ENCODE results near the gene ADORA2A. TPM values are rescaled to one million over a fixed set of nuclear protein-coding genes. Genes with fewer than 3 reads are reported as not detected.

ADORA2A gene
- total RNA-seq, 1 experiment from 2014 or later: 3.5 TPM

DNA sequence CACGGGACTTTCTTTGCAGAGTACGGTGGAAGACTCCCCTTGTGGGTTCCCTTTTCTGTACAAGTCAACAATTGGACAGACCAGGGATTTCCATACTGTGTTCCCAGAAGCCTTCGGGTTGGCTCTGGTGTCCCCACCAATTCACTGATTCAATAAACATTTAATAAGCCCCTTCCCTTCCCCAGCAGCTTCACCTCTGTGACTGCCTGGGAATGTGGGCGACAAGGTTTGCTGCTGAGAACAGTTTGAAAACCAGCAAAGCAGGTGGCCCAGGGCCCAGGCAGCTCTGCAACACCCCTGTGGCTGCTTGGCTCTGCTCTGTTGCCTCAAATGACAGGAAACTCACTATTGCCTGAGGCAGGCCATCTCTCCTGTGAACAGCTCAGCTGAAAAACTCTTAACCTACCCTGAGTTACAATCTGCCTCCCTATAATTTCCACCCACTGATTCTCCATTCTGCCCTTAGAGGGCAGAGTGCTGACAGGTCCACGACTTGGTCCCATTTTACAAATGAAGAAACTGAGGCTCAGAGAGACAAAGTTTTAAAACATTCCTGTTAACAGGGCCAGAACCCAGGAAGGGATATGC lies 10.4 kb downstream of the ADORA2A start:
- Mint-ChIP-seq H3K27ac (no peak overlapping the region), H3K4me1 (peaks cover 2 to 3% of the 10 kb centered on the region in 2 experiments; a peak in 2 of 4 replicates), H3K4me3 (no peak overlapping the region), H3K36me3 (ENCODE audit: insufficient read depth in 1 of 3, low read depth in 3 of 3) (no peaks in the 10 kb centered on the region), H3K9me3 (no peaks in the 10 kb centered on the region), H3K27me3 (ENCODE audit: low read depth) (no peaks in the 10 kb centered on the region; the same call in 1 of the 2 replicates)
- Histone ChIP-seq H2AFZ (ENCODE audit: low read length) (no peak overlapping the region), H3K14ac (ENCODE audit: insufficient read depth, low read length) (no peak overlapping the region), H4K5ac (ENCODE audit: insufficient read length, low read depth, low read length) (no peak overlapping the region), H2BK12ac (ENCODE audit: insufficient read length, low read depth, low read length) (no peak overlapping the region), H3K4me1 (ENCODE audit: insufficient read depth, low read length) (no peaks in the 10 kb centered on the region), H2BK20ac (ENCODE audit: low read depth, low read length, poor library complexity, severe bottlenecking) (no peak overlapping the region), H4K91ac (ENCODE audit: insufficient read length, low read depth, low read length) (no peak overlapping the region), H3K56ac (ENCODE audit: insufficient read length, low read depth, low read length) (no peak overlapping the region), H3K79me1 (ENCODE audit: insufficient read depth, low read depth, low read length, poor library complexity, severe bottlenecking) (no peaks in the 10 kb centered on the region), H3K23ac (ENCODE audit: insufficient read length, low read depth, low read length) (no peak overlapping the region), H3K27ac (ENCODE audit: insufficient read length, low read depth, low read length) (no peak overlapping the region), H2BK120ac (ENCODE audit: low read depth, low read length, poor library complexity, severe bottlenecking) (no peak overlapping the region), H3K79me2 (ENCODE audit: insufficient read depth, low read length) (no peaks in the 10 kb centered on the region), H3K9me3 (ENCODE audit: control insufficient read depth, low read depth, low read length) (no peaks in the 10 kb centered on the region), H4K20me1 (ENCODE audit: control insufficient read depth, insufficient read depth, insufficient read length) (peaks cover 2% of the 10 kb centered on the region), H3K9ac (ENCODE audit: extremely low read depth, insufficient read length, low read length) (no peak overlapping the region), H2AK5ac (ENCODE audit: insufficient read length, low read length) (no peak overlapping the region), H3K23me2 (ENCODE audit: insufficient read length, low read depth, low read length, poor library complexity, severe bottlenecking) (peaks cover 5% of the 10 kb centered on the region), H2BK5ac (ENCODE audit: insufficient read length, low read length) (no peak overlapping the region), H3K4ac (ENCODE audit: low read depth, low read length) (no peak overlapping the region), H3K27me3 (ENCODE audit: insufficient read depth, low read length) (no peaks in the 10 kb centered on the region), H3T11ph (ENCODE audit: low read length) (no peak overlapping the region), H3K18ac (ENCODE audit: insufficient read length, low read depth, low read length) (no peak overlapping the region), H3K4me2 (ENCODE audit: insufficient read depth, insufficient read length, low read length) (no peak overlapping the region), H2BK15ac (ENCODE audit: low read depth, low read length) (no peak overlapping the region), H4K8ac (replicated peaks; ENCODE audit: insufficient read length, low read depth, low read length) (no peak overlapping the region)
- no peak for DNase-seq
- WGBS (ENCODE audit: extremely low coverage, insufficient read length, low lambda C conversion rate): no CpG with 5 or more reads among the region's 5 CpGs
- TF ChIP-seq, protein P1, sequence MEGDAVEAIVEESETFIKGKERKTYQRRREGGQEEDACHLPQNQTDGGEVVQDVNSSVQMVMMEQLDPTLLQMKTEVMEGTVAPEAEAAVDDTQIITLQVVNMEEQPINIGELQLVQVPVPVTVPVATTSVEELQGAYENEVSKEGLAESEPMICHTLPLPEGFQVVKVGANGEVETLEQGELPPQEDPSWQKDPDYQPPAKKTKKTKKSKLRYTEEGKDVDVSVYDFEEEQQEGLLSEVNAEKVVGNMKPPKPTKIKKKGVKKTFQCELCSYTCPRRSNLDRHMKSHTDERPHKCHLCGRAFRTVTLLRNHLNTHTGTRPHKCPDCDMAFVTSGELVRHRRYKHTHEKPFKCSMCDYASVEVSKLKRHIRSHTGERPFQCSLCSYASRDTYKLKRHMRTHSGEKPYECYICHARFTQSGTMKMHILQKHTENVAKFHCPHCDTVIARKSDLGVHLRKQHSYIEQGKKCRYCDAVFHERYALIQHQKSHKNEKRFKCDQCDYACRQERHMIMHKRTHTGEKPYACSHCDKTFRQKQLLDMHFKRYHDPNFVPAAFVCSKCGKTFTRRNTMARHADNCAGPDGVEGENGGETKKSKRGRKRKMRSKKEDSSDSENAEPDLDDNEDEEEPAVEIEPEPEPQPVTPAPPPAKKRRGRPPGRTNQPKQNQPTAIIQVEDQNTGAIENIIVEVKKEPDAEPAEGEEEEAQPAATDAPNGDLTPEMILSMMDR (conservative IDR thresholded peaks at IDR 0.05): peak; percentile 44; the same call in 2 of the 3 replicates

Data from H9 (cell line).